Measurements from ENCODE around the gene MYO7B.

DNA sequence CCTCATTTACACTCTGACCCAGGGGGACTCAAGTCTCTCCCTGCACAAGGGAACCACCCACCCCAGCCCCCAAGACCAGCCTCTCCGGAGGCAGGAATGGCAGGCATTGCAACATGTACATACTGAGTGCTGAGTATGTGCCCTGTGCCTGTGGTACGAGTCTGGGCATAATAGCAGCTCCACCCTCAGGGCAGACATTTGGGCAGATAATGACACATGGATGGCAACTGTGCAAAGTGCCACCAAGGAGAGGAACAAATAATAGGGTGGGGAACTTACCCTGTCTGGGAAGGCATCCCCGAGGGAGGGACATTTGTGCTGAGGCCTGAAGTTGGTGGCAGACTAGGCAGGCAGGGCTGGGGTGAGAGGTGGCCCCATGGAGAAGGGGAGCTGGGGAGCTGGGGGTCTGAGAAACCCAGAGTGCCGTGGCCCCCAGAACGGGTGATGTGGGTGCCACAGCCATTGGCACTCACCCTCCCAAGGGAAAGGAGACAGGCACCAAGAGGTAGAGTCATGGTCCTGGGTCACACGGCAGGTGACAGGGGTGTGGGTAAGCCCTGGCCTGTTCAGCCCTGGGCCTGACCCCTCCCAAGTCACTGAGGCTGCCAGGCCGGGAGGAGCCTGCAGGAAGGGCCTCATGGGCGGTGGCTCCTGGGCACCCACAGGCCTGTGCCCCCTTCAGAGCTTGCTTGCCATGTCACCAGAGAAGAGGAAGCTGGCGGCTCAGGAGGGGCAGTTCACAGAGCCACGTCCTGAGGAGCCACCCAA is 94.8 kb downstream of the MYO7B start:
- TF ChIP-seq CTCF (IDR thresholded peaks at IDR 0.05) (no peak), EZH2 (IDR thresholded peaks at IDR 0.05; ENCODE audit: borderline replicate concordance, insufficient read depth, low read depth, low read length, poor library complexity, severe bottlenecking) (no peak)

Measured in B cell (primary cell).